Stimulated activated CD4-positive, alpha-beta T cell treated with anti-CD3 and anti-CD28 coated beads, Interleukin-12 subunit alpha, Interleukin-12 subunit beta, amount 100 ng/mL, for 48 hours (primary cell): ENCODE data around the gene MPPED2.
"Not testable (repeated sequence)": the region's sequence is repeated elsewhere in the genome, so short reads cannot be mapped to it uniquely, and the experiment has no call there.

Source experiments
- DNase-seq, 3 donors: peaks; one replicate each; pipeline ENCODE4 v3.0.0-alpha.2; 2020; ENCODE audit warnings: low read depth in 2 of 3, low spot score in 1 of 3

Gene MPPED2

DNA sequence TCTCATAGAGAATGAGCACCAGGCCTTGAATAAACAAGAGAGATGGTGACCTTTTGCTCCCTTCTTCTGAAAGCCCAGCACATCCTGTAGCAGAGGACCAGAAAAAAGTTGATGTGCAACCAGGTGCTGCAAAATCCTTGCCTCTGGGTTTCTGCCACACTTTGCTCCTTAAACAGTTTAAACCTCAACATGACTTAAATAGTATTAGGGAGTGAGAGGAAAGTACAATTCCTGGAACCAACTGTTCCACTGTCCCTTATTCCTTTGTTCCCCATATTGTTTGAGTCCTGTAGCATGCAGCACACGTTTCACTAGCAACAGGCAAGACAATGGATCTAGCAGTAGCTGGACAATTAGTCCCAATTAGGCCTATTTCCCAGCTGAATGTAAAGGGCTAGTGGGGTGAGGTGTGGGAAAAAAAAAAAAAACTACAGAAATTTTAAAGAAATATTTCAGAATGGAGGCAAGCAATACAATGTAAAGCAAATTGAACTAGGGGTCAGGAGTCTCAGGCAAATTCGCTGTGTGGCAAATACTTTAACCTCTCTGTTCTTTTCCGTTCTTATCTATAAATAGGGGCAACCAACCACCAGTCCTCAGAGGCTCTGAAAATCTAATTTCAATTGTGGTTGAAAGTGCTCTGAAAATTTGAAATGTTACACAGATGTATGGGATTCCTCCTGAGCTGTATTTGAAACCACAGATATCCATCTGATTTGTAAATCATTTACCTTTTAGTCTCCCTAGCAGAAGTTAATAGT, 6.6 kb downstream of the MPPED2 start:
- no peak for DNase-seq

DNA sequence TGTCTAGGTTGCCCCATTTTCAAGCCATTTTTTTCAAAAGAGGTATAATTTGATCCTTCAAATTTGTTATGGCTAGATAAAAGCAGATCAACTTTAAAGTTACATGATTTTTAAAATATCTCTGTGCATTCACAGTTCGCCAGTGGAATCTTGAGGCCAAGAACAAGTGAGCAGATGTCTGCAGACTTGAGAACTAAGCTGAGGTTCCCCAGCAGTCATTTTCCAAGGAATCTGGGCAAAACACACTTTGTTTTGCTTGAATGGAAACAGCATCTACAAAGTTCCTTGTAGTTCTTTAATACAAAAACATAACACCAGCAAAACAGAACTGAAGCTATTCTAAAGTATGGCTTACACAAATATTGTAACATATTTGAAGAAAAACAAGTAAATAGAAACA, 7.7 kb downstream of the MPPED2 start:
- no peak for DNase-seq

DNA sequence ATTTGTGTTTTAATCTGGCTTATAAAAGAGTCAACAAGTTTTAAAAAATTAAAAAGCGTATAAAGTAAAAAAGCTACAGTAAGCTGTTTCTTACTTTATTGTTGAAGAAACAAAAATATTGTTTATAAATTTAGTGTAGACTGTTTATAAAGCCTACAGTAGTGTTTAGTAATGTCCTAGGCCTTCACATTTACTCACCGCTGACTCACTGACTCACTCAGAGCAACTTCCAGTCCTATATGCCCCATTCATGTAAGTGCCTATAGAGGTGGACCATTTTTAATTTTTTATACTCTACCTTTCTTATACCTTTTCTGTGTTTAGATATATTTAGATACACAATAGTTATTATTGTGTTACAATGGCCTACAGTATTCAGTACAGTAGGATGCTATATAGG, 12.2 kb downstream of the MPPED2 start:
- no peak for DNase-seq

DNA sequence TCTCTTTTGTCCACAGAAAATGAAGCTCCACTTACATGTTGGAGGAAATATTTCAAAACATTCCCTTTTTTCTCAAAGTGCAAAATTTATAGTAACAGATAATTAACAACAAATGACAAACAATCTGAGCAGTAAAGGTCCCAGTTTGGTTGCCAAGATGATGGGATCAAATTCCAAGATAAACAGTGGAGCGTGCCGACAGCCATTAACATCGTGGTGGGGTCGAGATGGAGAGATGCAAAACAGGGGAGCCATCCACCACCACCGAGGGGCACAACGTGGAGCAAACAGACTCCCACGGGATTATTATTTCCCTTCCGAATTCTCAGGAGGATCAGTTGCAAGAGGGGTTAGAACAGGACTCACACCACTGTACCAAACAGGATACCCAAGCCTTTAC, 17.2 kb downstream of the MPPED2 start:
- no peak for DNase-seq

DNA sequence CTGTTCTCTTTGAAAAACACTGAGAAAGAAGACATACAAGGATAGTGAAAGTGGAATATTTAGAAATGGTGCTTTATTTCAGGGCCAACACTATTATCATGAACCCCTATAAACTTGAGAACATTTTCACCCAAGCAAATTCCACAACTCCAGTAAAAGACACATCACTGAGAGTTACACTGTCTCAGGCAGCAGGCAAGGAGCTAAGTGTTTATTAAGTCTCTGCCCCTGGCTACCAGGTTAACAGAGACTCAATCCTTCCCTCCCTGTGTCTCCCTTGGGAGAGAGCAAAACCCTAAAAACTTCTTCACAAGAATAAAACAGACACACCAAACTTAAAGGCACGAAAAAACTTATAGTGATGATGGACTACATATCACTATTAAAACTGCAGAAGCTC, 18.5 kb downstream of the MPPED2 start:
- DNase-seq: no peak

DNA sequence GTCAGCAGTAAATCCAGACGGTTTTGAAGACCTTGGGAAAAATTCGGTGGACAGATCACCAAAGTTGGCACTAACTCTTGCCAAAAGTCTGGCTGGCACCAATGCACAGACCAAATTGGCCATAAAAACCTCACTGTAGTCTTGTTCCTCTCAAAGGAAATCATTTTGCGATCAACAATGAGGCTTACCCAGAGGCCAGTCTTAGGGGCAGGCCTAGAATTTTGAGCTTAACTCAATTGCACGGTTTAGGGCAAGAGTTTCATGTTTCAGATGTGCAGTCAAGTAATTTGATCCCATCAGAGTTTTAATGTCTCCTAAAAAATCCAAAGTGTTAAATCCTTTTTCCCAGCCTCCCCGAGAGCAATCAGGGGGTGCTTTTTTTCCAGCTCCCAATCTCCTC, 19.0 kb downstream of the MPPED2 start:
- DNase-seq: no peak

DNA sequence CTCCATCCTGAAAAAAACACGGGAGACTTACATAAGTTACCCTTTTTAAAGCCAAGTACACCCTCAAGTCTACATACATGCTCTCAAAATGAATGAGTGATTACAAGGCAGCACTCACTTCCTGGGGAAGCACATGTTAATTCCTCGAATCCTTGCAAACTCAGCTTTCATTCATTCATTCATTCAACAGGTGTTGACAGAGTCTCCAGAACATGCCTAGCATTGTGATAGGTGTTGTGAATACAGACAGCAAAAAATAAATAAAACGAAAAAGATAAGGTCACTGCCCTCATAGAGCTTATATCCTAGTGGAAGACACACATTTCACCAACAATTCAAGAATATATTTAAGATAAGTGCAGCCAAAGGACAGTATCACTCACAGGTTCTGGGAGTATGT, 19.7 kb downstream of the MPPED2 start:
- DNase-seq: no peak

DNA sequence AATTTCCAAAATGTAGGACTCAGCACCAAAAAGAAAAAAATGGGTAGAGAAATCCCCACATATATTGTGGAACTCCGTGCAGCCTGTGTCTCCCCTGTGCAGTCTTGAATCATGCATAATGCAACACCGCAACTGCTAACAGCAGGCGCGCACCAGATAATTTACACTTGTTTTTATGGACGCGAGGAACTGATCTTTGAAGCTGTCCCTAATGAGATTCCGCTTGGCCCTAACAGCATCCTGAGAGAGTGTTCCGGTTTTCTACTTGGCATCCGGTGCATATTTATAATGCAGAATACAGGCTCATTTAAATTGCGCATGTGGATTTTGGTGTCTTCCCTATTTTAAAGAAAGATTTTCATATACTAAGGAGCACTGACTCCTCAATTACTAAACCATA, 21.1 kb downstream of the MPPED2 start:
- DNase-seq: no peak

DNA sequence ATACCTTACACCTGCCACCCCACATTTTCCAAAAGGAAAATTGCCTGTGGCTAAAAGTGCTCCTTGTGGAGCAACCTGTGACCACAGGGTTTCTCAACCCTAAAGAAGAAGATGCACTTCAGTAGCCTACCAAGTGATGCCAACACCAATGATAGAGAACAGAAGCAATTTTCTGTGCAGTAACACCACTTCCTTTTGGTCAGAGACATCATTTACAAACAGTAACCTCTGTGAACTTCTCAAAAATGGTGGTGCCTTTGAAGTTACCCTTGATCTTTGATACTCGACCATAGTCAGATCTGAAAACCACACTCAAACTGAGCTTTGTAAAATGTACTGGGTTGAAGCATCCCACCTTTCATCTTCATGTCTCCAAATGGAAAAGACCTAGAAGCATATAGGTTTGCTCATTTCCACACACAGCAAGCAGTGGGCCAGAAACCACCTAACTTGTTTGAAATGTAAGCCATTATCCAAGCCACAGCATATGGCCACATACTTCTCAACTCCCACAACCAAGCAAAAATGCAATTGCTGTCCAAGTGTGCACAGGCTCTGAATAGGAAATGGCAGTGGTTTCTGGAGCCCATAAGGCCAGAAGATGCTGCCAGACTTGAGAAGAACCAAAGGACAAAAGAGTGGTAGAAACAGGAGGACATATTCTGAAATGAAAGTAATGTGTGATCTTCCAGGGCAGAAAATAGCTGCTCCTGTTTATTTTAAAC, 24.3 kb downstream of the MPPED2 start:
- DNase-seq: no peak

DNA sequence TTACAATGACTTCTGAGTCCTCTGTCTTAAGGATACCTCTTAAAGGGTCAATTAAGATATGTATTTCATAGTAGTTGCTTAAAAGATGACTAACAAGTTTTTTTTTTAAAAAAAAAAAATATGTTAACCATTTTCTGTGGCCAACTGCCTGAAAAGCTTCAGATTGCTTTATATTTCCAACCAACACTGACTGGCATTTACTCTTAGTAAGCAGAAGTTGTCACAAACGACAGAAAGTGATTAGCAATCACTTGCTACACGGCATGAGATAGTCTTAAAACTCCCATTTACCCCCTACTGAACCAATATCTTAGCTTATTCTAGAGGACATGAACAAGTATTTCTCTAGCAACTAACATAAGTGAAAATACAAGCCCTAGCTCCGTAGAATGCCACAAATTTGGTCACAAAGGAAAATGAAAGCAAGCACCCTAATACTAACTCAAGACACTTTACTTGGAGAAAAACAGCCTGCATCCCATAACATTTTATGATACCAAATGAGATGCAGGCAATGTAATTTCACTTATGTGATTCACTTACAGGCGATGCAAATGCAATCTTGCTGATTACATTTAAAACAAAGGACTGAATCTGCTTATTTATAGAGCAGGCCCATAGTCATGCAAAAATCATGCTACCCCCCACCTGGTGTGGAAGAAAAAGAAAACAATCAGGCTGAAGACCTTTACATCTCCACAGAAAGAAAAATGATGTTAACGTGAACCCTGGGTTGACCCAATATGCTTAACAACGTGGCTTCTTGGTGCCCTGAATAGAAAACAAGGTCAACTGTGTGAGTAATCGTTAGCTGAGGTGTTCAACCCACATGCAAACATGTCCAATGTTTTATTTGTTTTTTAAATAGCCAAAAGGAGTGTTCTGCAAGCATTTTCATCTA, 25.7 kb downstream of the MPPED2 start:
- no peak for DNase-seq

DNA sequence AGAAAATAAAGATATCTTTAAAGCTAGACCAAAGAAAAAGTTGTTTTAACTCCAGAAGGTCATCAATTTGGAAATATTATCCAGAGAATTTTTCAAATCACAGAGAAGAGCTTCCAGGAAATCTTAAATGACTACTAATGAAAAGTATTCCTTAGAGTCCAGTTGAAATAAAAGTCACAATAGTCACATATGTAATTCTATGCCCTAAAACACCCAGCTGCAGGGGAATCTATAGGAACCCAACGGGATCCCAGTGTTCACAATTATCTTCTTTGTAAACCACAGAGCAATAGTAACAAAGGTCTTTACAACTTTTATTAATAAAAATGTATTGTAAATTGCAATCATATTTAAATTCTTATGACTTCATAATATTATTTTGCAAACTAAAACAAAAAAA, 27.1 kb downstream of the MPPED2 start:
- DNase-seq: no peak

DNA sequence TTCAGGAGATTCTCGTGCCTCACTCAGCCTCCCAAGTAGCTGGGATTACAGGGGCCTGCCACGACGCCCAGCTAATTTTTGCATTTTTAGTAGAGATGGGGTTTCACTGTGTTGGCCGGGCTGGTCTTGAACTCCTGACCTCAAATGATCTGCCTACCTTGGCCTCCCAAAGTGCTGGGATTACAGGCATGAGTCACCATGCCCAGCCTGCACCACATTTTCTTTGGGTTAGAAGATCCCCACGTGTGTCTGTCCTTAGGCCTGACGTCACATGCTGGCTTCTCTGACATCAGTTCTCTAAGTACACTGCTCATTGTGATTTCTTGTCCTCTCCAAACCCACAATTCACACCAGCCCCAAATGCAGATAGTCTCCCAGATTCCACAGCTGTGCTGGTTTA, 31.6 kb downstream of the MPPED2 start:
- not testable (repeated sequence) for DNase-seq

DNA sequence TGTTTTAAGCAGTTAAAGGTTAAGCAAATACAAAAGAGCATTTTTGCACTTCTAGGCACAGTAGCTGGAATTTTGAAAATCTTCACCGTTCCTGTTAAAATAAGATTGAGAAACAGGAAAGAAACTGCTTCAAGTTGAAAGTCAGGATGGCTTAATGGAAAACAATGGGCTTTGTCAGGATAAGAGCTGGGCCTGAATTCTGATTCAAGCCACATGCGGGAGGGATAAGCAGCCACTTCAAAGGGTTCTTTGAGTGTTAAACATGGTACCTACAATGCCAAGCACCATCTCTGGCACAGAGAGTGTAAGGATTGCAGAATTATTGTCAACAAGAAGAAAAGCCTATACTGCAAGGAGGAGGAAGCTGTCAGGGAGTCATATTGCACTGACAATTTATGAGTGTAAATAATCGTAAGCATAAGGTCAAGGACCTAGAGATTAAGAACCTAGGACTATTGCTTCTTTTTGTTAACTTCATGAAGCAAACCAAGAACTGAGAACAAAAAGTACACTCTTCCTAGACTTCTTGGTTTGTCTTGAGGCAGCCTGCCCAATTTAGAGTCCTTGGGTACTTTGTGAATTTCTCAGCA, 32.5 kb downstream of the MPPED2 start:
- no peak for DNase-seq

DNA sequence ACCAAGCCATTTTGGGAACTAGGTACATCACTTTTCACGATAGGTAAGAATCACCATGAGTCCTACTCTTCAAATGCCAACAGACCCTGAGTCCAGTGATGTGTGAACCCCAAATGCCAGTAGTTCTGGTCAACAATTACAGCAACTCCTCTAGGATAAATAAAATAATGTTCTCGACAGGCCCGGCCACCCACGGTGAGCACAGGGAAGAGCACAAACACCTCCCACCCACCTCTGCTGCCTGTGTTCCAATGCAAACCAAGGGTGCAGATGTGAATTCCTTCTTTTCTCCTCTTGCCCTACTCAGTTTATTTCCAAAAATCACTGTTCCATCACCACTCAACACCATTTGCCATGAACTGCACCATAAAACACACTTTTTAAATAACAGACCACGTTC, 33.3 kb downstream of the MPPED2 start:
- no peak for DNase-seq

DNA sequence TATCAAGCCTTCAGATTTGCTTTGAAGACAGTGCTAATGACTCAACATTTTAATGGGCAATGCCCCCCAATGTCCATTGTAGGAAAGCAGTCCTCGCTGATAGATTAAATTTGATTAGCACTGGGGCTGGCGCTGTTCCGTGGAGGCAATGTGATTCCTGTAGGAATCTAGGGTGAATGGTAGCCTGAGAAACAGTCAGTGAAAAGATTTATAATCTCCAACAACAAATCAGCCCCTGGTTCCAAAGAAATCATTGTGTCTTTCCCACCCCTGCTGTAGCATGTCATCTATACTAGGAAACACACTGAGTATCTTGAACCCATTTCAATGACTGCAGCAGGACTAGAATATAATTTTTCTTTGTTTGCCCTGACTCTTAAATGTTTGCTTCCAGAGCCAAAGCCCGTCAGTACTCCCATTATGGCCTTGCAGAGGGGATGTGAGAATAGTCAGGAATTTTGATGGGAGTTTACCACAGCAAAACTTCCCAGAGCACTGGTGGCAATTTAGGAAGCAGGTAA, 36.1 kb downstream of the MPPED2 start:
- no peak for DNase-seq

DNA sequence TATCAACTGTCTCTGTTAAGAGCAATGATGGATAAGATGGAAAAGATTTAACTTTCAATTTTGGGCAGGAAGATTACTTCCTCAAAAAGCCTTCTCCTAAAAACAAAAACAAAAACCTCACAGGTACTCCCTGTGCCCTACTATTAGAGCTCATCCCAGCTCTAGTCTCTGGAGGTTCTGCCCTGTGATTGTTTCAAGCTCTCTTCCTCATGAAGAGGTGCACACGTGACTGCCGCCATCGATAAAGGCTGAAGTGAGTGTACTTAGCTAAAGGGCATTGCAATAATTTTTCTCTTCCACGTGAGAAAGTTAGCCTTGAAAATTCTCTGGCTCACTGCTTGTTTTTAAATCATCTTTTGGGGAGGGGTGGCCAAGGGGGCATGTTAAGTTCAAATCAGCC, 36.6 kb downstream of the MPPED2 start:
- DNase-seq: no peak

DNA sequence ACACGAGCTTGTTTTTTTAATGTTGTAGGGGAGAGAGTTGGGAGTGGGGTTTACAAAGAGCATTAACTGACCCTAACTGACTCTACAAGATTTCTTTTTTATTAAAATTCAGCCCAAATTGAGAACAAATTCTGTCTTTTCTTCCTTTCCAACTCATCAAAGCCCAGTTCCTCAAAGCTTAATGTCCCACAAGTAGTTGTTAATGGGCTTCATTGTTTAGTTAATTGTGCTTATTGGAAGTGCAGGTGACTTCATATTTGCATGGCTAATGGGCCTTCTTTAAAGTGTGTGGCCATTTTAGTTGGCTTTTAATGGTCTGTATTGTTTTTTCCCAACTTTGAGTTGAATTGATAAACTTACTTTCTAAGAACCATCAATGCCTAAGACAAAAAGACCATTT, 39.8 kb downstream of the MPPED2 start:
- no peak for DNase-seq

DNA sequence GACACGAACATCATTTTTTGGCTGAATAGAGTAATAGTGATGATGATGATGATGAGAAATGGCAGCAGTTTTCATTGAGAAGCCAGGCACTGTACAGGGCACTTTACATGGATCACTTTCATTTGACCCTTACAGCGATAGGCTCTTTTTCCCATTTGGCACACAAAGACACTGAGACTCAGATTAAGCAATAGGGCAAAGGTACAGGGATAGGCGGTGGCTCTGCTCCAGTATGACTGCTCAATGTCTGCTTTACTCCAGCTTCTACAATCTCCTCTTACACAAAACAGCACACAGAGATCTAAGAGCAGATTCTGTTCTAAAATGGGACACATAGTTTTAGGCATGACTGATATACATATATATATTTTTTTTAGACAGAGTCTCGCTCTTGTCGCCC, 40.6 kb downstream of the MPPED2 start:
- no peak for DNase-seq

DNA sequence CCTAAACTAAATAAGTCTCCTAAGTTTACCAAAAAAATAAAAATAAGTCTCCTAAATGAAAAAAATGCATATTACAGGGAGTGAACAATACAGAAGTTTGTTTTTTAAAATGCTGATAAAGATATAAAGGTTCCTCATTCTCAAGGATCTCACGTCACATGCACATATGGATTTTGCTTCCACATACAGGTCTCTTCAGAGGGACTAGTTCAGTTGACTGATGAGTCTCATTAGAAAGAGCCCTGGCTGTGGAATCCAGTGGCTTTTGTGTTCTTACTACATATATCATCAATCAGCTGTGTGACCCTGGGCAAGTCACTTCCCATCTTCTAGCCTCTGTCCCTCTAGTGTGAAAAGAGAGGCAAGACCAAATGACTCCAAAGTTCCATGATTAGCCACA, 43.1 kb downstream of the MPPED2 start:
- DNase-seq: no peak

DNA sequence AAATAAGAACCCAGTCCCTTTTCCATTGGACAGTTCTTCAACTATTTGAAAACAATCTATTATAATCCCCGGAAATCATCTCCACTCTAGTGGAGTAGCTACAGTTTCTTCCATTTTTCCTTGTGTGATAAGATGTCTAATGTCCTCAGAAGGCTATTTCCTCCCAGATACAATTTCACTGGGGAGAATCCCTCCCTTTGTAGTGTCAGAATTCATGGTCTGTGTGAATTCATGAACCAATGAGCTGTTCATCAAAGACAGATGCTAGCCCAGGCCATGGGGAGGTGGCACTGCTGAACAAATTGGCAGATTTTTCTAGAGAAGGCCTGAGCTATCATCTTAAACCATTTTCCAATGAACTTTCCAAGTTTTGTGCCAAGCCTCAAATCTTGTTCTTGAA, 45.4 kb downstream of the MPPED2 start:
- no peak for DNase-seq

DNA sequence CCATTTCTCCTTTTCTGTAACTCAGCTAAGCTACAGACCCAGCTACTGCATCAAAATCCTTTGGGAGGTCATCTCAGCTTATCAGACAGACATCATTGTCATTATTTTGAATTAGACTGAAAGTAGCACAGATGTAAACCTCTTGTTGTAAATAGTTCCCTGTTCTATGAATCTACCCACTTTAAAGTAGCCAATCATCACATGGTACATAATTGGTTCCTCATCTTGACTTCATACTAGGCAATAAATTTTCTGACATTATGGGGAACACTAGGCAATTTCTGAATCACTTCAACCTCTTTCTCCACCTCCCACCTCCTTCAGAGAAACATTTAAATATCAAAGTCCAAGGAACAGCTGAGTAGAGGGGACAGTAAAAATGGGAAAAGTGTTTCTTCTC, 47.9 kb downstream of the MPPED2 start:
- no peak for DNase-seq
